NCI-H1417 treated with DMSO at 0.1 percent for 48 hours (cell line): ENCODE measurements around the gene LEAP2.

Experiments
- DNase-seq: peaks from one replicate; lab custom pipeline; 2025; lab: John Stamatoyannopoulos, UW

Gene LEAP2, protein sequence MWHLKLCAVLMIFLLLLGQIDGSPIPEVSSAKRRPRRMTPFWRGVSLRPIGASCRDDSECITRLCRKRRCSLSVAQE

DNA sequence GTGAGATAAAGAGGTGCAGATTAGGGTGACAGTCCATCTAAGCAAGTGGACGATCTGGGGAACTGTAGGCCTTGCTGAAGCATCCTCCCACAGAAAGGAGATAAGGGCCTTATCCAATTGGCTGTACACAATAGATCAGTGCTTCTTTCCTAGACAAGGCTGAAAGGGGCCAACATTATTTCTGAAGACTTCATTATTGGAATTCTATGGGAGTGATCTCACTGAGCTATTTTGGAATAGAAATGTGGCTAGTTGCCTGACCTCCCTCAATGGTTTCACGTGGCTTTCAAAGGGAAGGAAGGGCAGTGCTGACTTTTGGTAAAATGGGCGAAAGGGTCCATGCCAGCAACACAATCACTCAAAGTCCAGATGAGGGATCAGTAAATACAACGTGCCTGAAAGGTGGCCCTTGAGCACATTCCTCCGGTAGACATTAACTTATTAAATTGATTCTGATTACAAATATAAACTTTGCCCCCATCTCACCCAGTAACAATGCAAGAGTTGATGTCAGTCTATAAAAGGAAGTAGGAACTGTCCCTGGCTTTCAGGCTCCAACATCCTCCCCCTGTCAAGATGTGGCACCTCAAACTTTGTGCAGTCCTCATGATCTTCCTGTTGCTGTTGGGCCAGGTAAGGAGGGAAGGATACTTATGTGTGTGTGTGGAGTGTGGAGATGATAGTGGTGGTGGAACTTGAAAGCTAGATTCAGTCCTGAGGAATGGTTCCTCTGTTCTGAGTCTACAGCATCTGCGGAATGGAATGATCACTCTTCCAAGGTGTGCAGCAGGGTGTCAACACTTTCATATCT lies at the start of gene LEAP2:
TSS of gene LEAP2 (plus strand) at position 550 of the 811 bp plus-strand sequence. CDS start at position 577, 27 bp downstream.
- no peak for DNase-seq

DNA sequence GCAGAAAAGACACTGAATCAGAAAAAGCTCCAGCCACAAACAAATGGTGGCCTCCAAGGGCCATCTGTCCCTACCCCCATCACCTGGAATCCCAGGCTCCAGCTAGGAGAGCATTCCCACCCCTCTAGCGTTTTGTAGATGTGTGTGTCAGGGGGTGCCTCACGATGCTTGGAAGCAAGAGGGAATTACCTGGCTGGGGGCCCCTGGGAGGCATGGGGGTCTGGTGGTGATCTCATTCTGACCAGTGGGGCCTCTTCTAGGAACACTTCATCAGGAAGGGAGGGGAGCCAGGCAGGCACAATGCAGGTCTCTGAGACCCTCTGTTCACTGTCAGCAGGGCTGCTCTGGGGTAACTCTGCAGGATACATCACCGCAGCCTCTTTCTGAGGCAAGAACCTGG lies 49.0 kb upstream of the LEAP2 start:
- no peak for DNase-seq

DNA sequence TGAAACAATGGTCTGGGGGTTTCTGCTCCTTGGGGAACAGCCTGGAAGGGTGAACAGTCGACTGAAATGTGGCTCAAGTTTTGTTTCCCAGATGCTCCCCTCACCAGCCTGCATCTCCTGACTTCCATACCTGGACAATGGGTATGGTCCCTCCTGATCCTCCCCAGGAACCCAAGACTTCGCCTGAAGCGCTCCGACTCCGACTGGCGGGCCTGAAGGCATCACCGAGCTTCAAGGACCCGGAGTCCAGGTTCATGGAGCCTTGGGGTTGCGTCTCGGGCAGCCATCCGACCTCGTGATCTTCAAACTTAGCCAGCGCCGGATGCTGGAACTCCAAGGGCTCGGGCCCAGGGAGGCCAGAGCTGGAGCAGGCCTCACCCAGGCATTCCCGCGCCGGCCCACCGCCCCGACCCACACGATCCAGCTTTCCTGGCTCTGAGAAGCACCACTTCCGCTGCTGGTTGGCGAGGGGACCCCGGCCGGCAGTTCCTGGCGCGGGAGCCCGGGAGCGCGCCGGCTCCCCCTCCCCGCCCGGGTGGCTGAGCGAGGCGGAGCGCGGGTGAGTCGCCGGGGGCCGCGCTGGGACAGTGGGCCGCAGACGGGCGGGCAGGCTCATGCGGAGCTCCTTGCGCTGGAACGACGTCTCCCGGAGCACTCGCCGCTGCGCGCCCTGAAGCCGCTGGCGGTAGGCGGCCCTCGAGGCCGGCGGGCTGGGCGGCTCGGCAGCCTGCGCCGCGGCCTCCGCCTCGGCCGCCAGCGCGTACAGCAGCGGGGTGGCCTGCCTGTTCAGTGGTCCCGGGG lies 48.2 kb upstream of the LEAP2 start:
- no peak for DNase-seq

DNA sequence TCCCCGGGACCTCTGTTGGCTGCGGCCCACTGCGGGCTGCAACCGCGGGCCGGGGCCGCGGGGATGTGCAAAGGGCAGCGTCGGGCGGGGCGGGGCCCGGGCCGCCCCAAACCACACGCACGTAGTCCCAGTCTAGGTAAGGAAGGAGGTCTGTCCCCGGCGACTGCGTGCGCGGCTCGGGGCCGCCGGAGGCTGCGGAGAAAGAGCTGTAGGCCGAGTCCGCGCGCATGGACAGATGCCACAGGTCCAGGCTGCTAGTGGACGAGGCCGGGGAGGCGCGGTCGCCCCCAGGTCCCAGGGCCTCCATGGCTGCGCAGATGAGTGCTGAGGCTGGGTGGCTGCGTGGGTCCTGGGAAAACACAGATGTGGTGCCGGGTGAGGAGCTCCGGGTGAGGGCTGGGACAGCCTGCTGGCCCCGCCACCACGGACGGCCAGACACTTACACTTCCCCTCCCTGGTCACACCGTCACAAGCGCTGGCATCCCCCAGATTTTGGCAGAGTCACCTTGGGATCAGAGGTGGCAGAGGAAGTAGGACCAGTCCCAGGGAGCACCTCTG lies 47.6 kb upstream of the LEAP2 start:
- no peak for DNase-seq

DNA sequence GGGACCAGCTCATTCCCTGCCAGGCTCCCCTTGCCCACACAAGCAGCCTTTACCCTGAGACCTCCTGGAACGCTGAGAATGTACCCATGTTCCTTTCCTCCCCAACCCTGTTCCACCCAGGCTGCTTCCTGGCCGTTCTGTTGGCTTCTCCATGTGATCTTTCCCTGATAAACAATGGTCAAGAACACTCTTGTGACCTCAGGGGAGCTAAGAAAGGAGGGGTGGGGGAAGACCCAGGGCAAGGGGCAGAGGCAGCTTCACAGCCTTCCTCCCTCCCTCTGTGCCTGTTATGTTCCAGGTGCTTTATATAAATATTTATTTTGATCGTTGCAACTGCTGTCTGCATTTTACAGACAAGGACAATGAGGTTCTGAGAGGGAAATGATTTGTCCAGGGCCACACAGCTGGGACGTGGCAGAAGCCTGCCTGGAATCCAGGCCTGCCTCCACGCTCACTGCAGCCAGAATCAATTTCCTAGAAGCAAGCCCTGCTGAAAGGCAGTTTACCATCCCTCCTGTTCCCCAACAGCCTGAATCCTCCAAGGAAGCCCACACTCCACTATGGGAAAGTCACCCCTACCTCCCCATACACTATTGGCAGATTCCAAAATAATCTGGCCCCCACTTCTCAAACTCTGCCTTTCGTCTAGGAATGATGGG lies 46.9 kb upstream of the LEAP2 start:
- DNase-seq: no peak

DNA sequence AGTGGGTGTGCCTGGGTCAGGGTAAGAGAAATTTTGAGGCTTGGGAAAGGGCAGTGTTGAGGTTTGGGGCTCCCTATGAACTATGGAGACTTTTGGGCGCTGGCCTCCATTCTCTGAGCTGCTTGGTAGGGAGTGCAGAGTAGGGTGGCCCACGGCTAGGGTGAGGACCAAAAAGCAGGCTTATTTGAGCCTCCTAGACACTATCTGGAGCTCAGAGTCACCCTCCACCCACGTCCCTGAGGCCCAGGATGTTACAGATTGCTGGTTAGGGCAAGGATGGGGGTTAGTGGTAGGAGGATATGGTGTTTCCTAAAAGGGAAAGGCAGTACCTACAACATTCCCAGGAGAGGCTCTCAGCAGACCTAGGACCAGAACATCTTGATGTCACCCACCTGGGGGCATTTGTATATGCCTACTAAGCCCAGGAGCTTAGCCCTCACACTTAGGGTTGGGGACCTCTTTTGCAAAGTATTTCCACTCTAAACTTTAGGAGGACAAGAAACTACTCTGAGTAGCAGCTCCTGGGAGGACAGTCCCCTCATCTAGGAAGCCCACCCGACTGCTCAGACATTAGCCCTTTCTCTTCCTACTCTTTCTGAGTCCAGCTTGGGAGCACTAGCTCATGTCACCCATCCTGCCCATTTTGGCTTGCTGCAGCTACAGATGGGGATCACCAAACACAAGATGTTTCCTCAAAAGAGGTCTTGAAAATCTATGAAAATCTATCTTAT lies 45.4 kb upstream of the LEAP2 start:
- no peak for DNase-seq

DNA sequence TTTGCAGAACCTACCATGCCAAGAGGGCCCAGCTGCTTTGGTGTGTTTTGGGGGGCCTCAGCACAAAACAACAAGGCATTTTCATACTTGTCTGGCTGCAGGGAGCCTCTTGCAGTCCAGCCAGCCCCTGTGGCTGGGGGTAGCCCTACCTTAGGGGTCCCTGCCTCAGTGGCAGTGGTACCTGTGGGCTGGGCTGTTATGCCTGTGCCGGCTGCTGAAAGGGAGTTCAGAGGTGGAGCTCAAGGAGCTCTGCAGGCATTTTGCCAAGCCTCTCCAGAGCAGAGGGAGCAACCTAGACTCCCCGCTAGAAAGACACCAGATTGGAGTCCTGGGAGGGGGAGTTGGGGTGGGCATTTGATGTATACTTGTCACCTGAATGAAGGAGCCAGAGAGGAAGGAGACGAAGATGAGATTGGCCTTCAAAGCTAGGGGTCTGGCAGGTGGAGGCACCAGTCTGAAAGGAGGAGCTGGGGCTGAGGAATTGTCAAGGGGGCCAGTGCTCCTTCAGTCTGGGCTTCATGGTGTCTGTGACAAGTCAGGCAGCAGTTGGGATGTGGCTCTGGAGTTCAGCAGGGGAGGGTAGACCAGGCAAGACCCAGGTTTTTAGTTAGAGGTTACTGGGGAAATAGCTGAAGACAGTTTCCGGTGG lies 44.5 kb upstream of the LEAP2 start:
- no peak for DNase-seq

DNA sequence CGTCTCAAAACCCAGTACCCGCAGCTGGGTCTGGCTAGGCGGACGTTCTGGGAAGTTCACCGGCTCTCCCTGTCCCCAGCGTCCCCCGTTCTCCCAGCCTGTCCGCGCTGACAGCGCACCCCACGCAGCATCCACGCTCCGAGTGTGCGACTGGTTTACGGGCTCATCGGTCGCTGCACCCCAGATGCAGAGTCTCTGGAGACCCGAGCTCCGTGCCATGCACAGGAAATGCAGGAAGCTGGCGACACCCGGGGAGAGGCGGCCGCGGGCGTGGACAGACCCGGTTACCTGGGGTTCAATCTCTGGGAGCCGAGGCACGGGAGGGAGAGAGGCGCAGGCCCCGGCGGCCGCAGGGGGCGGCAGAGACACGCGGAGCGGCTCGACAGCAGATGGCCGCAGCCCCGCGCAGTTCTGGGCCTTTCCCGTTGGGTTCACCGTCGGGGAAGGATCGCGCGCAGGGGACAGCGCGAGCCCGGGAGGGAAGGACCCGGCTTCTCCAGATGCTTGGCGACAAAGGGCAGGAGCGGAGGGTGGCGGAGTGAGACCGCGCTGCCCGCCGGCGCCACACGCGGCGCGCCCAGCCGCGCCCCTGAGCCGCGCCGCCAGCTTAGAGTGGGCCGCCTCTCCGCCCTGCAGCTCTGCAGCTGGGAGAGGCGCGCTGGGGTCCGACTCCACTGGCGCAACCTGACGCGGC lies 43.6 kb upstream of the LEAP2 start:
- DNase-seq: no peak

DNA sequence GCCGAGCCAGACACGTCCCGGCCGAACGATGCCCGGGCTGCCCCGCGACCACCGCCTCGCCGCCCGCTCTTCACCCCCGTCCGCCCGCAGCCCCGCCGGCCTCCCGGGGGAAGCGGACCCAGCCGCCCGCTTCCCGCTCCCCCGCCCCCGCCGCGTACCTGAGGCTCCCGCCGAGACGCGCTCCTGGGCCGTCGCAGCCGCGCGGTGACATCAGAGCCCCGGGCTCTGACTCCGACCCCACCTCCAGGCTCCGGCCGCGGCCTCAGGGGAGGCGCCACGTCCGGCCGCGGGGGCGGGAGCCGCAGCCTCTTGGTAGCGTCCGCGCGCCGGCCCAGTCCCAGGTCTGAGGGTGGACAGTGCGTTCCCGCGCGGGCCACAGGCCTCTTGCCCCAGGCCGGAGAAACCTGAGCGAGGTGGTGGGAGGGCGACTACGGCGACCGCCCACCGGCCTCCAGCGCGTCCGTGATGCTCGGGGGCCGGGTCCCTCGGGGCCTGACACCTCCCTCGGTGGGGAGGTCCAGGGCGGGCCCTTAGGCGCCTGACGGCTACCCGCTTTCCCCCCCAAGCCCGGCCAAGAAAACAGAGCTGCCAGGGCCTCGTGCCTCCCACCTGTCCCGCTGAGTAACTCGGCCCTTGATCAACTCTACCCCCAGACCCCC lies 42.9 kb upstream of the LEAP2 start, which contains the start of gene SHROOM1:
TSS of gene SHROOM1 (minus strand) at position 212 of the 659 bp plus-strand sequence. CDS start 4,507 bp downstream, outside the sequence.
- DNase-seq: no peak

DNA sequence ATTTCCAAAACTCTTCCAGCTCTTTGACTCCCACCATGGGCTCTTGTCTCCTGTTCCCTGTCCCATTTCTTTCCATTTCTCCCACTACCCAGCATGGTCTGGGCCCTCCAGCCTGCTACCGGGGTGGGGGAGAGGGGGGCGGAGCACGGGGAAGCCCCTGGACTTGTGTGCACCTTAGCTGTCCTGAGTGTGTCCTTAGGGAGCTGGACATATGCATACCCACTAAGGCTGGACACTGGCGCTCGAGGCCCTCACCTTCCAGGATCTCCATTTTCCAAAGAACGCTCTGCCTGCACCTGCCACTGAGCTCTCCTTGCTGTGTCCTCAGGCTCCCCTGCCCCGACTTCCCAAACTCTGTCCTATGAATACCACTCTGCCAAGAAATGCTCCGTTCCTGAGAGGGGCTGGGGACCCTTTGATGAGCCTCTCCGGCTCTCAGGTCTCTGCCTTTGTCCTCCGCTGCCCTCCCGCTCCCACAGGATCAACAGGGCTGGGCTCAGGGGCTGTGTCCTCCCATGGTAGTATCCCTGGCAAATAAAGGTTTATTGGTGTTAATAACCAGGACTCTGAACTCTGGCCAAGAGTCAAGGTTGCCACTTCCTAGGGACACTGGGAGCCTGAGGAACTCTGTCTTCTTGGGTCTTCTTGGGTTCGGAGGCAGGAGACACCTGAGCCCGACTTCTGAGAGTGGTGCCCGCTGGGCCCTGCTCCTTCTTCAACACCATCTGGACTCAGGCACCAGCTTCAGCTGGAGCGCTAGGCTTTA lies 42.2 kb upstream of the LEAP2 start:
- DNase-seq: no peak

DNA sequence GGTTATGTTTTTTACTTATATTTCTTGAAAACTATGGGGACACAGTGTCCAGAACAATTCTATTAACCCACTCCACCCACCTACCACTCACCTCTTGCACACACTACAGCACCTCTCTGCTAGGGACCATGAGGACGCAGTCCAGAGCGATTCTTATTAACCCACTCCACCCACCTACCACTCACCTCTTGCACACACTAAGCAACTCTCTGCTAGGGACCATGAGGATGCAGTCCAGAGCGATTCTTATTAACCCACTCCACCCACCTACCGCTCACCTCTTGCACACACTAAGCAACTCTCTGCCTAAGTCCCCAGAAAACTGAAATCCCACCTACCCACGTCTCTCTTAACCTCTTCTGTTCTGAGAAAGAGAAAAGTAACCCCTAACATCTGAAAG lies 40.9 kb upstream of the LEAP2 start:
- DNase-seq: no peak

DNA sequence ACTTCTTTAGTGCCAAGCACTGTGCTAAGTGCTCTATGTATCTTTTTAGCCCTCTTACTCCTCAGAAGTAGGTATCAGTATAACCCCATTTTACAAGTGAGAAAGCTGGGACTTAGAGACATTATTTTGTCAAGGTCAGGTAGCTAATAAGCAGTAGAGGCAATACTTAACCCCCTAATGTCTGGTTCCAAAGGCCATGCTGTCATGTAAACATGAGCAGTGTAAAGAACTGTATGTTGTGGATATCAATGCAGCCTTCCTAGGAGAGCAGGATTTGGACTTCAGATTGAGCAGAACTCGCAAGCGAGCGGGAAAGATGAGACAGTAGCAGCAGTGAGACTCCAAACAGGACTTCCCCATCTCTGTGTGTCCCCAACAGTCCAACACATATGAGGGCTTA lies 39.4 kb upstream of the LEAP2 start:
- DNase-seq: no peak

DNA sequence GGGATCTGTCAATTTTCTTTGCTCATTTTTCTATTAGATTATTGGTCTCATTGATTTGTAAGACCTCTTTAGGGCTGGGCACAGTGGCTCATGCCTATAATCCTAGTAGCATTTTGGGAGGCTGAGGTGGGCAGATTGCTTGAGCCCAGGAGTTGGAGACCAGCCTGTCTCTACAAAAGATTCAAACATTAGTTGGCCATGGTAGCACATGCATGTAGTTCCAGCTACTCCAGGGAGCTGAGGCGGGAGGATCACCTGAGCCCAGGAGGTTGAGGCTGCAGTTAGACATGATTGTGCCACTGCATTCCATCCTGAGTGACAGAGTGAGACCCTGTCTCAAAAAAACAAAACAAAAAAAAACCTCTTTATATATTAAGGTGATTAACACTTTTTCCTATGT lies 36.6 kb upstream of the LEAP2 start:
- DNase-seq: no peak

DNA sequence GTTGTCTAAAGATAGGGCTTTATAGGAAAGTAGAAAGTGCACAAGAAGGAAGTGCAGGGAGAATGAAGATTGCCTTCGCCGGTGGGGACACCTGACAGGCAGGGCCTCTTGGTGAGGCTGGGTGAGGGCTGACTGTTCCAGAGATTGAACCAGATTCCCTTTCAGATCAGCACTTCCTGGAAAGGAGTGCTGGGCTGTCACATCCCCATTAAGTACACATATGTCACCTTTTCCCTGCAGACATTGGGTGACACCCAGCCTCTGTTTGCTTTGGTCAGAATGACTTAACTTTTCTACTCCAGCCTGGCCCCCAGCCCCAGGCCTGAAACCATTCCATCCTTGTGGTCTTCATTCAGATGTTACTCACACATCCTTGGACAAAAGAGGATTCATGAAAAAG lies 35.6 kb upstream of the LEAP2 start:
- DNase-seq: no peak

DNA sequence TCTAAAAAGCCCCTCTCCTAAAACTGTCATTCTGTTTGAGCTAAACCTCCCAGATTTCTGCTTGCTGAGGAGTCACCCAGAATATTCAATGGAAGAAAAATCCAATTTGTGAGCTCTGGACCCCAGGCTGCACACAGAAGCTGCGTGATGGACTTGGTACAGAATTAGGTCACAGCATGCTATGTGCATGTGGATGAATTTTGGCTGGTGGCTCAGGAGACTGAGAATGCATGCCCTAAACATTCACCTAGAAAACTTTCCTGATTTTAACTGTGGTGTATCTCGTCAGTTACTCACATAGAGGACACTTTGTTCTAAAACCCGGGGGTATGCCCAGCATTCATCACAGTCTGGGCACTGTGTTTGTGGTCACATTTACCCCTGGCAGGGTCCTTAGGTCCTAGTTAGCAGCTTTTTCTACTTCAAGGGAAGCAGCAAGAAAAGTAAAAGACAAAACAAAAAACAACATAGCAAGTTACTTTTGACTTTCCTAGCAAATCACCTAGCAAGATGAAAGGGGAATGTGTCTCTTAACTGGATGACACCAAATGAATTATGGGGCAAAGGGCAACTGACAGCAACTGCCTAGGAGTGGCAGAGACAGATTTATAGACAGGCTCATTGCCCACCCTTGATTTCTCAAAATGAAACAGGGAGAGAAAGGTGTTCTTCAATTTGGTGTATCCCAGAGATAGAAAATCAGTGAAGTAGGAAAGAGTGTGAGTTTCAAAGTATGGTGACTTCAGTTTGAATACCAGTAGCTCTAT lies 34.8 kb upstream of the LEAP2 start:
- DNase-seq: no peak

DNA sequence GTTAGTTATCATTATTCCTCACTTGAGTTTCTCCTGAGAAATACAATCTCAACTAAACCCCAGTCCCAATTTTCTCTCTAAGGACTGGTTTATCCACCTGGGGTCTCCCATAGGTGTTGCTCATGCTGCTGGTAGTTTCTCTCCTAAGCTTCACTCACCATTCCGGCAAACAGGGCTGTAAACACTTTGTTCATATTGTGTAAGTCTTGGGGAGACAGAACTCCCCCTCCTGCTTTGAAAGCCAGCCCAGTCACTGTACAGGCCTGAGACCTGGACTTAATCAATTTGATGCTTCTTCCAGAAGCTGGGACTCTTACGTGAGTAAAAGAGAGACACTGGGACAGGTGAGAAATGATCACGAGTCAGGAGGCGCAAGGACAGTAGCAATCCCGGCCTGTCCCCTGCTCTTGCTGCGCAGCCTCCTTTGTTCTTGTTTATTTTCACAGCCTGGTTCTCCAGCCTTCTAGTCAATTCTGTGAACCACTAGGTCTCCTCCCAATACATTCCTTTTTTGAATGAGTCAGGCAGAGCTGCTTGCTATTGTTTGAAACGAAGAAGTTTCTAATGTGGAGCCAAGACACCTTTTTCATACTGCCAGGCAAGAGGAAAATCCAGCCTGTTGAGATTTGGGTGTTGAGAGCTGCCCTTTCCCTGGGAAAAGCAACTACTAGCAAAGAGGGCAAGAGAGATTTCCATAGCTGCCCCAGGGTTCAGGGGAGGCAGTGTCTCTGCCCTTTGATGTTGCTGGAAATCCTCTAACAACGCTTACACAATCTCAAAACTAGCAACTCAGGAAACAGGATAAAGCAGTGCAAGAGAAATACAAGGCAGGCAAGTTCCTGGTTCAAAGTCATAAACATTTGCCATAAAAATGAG lies 33.8 kb upstream of the LEAP2 start:
- no peak for DNase-seq

DNA sequence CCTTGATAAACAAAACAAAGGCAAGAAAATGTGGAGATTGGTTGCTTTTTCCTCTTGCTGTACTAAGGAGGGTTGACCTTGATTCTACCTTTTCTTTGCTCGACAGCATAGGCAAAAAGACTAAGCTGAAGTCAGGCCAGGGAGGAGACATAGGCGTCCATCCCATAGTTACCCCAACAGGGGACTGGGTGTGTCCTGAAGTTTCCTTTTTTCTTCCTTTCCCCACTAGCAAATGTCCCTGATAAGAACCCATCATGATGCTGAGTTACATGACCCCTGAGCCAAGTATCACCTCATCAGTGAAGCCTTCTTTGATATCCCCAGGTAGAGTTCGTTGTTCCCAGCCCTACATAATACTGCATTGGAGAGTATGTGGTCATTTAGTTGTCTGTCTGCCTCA lies 33.2 kb upstream of the LEAP2 start:
- DNase-seq: no peak
